Fibroblast of skin of back (primary cell): ENCODE measurements around the gene YTHDF1.

Experiments
- DNase-seq: peaks from one replicate; pipeline ENCODE4 v3.0.0-alpha.2; 2013

YTHDF1 gene

DNA sequence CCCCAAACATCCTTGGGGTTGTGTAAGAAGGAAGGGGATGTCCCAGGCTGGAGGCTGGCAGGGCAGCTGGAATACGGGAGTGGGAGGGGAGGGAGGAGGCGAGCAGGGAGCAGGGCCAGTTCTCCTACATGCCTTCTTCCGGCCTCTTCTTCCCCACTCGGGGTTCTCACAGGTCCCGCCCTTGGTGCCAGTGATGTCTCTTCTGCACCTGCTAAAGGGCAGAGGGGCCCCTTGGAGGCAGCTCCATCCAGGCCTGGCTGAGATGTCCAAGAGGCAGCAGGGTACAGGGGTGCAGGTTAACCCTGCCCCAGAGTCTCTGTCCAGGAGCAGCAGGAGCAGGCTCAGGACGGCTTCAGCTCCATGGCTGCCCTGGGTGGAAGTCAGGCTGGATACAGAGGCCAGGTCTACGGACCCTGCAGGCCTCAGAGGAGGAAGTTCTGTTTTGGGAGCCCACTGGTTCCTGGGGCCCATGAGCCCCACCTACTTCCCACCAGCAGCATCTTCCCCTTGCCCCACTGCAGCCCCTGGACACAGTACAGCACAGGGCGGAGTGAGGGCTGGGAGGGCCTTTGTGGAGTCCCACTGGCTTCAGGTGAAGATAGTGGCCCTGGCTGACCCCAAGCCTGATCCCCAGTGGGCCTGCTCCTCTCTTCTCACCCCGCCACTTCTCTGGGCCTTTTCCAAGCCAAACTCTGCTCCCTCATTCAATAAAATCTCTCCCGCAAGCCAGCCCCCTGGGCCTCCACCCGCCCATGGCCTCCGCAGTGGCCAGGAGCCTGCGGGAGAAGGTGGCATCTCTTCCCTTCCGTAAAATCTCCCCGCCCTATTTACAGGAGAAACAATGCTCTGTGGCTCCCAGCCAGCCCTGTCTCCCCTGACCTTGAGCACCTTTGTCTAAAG is 60.4 kb downstream of the YTHDF1 start:
- DNase-seq = no peak

DNA sequence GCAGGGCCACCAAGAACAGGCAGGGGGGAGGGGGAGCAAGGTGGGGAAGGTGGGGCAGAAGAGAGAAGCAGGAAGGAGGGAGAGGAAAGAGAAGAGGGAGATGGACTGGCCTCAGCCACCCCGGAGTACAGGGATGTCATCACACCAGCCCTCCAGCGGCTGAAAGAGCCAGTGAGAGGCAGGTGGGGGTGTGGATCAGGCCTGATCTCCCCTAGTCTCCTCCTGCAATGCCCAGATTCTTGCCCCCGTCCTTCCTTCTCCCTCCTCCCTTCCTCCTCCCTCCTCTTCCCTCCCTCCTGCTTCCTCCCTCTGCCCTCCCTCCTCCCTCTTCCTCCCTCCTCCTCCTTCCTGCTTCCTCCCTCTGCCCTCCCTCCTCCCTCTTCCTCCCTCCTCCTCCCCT is 61.5 kb downstream of the YTHDF1 start:
- no peak for DNase-seq

GRCh38 chr20:63153254-63154221 is 62.4 kb downstream of the YTHDF1 start:
- no peak for DNase-seq

GRCh38 chr20:63152322-63153253 is 63.3 kb downstream of the YTHDF1 start:
- DNase-seq = no peak

- no peak for DNase-seq
These were observed 64.2 kb downstream of the YTHDF1 start for GRCh38 chr20:63151554-63152321.

- DNase-seq = no peak
These were observed 64.9 kb downstream of the YTHDF1 start for GRCh38 chr20:63150911-63151531.

DNA sequence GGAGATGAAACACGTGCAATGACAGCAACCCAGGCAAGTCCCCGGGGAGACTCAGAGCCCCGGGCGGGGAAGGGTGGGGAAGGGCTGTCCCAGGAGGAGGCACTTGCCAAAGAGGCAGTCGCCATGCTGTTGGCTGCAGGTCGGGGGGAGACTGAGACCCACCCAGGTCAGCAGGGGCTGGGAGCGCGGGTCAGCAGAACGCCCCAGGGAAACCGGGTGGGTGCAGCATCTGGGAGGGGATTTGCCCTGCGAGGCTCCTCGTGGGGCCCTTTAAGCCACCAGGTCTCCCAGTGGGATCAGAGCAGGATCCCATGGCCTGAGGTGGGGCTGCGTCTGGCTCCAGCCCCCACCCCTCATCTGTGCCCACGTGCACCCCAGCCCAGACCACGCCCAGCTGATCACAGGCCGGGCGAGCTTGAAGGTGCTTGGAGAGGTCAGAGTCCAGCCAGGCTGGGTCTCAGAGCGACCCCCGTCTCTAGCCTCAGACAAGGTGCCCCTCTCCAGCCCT is 65.5 kb downstream of the YTHDF1 start:
- no peak for DNase-seq

DNA sequence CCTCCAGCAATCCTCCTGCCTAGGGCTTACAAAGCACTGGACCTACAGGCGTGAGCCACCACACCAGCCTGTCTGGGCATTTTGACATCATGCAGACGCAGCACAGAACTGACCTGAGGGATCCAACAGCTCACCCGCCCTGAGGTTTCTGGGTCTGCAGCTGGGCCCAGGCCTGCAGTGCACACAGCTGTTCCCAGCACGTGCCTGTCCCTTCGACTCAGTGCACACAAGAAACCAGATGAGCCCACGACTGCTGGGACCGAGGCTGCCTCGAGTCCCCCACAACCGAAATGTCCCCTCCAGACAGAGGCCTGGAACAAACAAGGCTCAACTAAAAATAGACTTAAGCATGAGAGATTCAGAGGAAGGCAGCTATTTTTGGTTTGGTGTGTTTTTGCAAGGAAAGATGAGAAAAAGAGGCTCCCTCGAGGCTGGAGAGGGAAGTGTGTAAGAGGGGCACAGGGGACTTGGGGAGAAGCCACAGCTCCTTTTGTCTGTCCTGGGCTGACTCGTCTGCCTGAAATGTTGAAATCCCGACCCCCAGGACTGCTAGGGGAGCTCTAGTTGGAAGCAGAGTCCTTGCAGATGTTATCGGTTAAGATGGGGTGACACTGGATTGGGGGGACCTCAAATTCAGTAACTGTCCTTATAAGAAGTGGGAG is 66.3 kb downstream of the YTHDF1 start:
- DNase-seq = no peak

GRCh38 chr20:63148696-63149095 is 67.2 kb downstream of the YTHDF1 start:
- DNase-seq = no peak

DNA sequence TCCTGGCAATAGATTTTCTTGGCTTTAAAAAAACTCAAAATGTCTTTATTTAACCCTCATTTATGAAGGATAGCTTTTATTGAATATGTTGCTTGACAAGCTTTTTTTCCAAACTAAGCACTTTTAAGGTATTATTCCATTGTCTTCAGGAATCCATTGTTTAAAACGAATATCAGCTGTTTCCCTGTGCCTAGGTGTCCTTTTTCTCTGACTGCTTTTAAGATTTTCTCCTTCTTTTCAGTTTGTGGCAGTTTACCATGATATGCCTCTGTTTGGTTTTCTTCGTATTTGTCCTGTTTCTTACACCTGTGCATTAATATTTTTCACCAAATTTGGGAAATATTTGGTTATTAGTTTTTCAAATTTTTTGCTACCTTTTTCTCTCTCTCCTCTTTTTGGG is 68.4 kb downstream of the YTHDF1 start:
- DNase-seq = no peak
